ENCODE data around the gene LILRB2. TPM values are rescaled to one million over a fixed set of nuclear protein-coding genes. Genes with fewer than 3 reads are reported as not detected.

Gene LILRB2
- total RNA-seq, 2 donors from 2014 or later, result 7.3 to 12.9 TPM

Small RNAs within 50 kb of the gene (microRNA-seq; reads per million reads assigned to microRNA genes)
- gene MIR4752 (ENCODE audit: borderline microRNAs expressed in 2 of 2), result 0 reads per million in 2 donors

Other genes with a start within 250 kb of the LILRB2 start
- under 1 TPM in 1 of 2 donors, not detected in 1; 0.60 TPM for gene VSTM1, start 217.2 kb downstream of the LILRB2 start, total RNA-seq
- not detected for gene TARM1, start 199.7 kb downstream of the LILRB2 start, total RNA-seq
- gene OSCAR, start 180.3 kb downstream of the LILRB2 start, total RNA-seq, result 1 to 10 TPM; 3.9 to 5.0 TPM
- 100 to 1,000 TPM in 1 of 2 donors, 10 to 100 TPM in 1; 59.3 to 105 TPM for gene NDUFA3, start 178.3 kb downstream of the LILRB2 start, total RNA-seq
- 10 to 100 TPM; 13.3 to 14.8 TPM for gene TFPT, start 165.5 kb downstream of the LILRB2 start, total RNA-seq
- gene PRPF31, start 165.4 kb downstream of the LILRB2 start, total RNA-seq, result 10 to 100 TPM; 33.6 to 37.6 TPM
- 10 to 100 TPM; 25.6 to 29.1 TPM for gene CNOT3, start 143.3 kb downstream of the LILRB2 start, total RNA-seq
- gene LENG1, start 121.4 kb downstream of the LILRB2 start, total RNA-seq, result 1 to 10 TPM; 4.7 to 6.2 TPM
- 1 to 10 TPM; 1.1 to 1.4 TPM for gene TMC4, start 108.0 kb downstream of the LILRB2 start, total RNA-seq
- gene MBOAT7, start 91.5 kb downstream of the LILRB2 start, total RNA-seq, result 10 to 100 TPM; 29.0 to 38.6 TPM
- gene TSEN34, start 89.8 kb downstream of the LILRB2 start, total RNA-seq, result 10 to 100 TPM; 17.3 to 24.5 TPM
- 1,000 to 10,000 TPM in 1 of 2 donors, 100 to 1,000 TPM in 1; 777 to 1,026 TPM for gene RPS9, start 80.3 kb downstream of the LILRB2 start, total RNA-seq
- gene LILRB3, start 58.1 kb downstream of the LILRB2 start, total RNA-seq, result 10 to 100 TPM; 14.6 to 25.5 TPM
- gene LILRA6, start 38.3 kb downstream of the LILRB2 start, total RNA-seq, result 1 to 10 TPM; 8.1 to 9.6 TPM
- gene LILRB5, start 23.8 kb downstream of the LILRB2 start, total RNA-seq, result 10 to 100 TPM; 14.9 to 22.5 TPM
- 10 to 100 TPM in 1 of 2 donors, 1 to 10 TPM in 1; 6.2 to 11.7 TPM for gene LILRA5, start 32.1 kb upstream of the LILRB2 start, total RNA-seq
- gene LILRA4, start 58.1 kb upstream of the LILRB2 start, total RNA-seq, result under 1 TPM in 1 of 2 donors, not detected in 1; 0.57 TPM
- gene LAIR1, start 83.8 kb upstream of the LILRB2 start, total RNA-seq, result 10 to 100 TPM; 18.3 to 42.2 TPM
- gene TTYH1, start 134.4 kb upstream of the LILRB2 start, total RNA-seq, result 1 to 10 TPM in 1 of 2 donors, under 1 TPM in 1; 0.60 to 1.4 TPM
- gene LENG8, start 168.1 kb upstream of the LILRB2 start, total RNA-seq, result 100 to 1,000 TPM; 113 to 140 TPM
- 1 to 10 TPM; 4.2 to 5.1 TPM for gene LENG9, start 182.7 kb upstream of the LILRB2 start, total RNA-seq
- 10 to 100 TPM; 24.8 to 25.7 TPM for gene CDC42EP5, start 192.2 kb upstream of the LILRB2 start, total RNA-seq
- not detected for gene LAIR2, start 221.7 kb upstream of the LILRB2 start, total RNA-seq

Measured in posterior vena cava (tissue), 2 donors.